Thoracic aorta (tissue), 2 donors: ENCODE data around the gene HAP1. TPM values are rescaled to one million over a fixed set of nuclear protein-coding genes. Genes with fewer than 3 reads are reported as not detected.

ENCODE experiments used
- ATAC-seq: fragments of 150-250 bp; one replicate; pipeline ENCODE4 v1.8.0; 2017; ENCODE audit warnings: low read depth; ENCODE audit not compliant: insufficient number of reproducible peaks, low FRiP score
- DNase-seq: peaks from one replicate; pipeline ENCODE4 v3.0.0-alpha.2; 2020; ENCODE audit warnings: low spot score
- H3K27ac ChIP-seq, 2 donors: fragments of 200-600 bp; sonication (generic); 1 replicate in 1 of 2; 2 replicates in 1 of 2; pipeline ENCODE4 v1.5.1; 2016; ENCODE audit warnings: mild to moderate bottlenecking in 2 of 2, moderate library complexity in 2 of 2
- H3K27me3 ChIP-seq: fragments of 200-600 bp; sonication (generic); replicated peaks from 2 replicates; pipeline ENCODE4 v1.6.0; 2016; ENCODE audit warnings: mild to moderate bottlenecking; ENCODE audit not compliant: insufficient read depth
- H3K36me3 ChIP-seq: fragments of 200-600 bp; sonication (generic); one replicate; pipeline ENCODE4 v1.5.1; 2016
- H3K4me1 ChIP-seq, 2 donors: fragments of 200-600 bp; sonication (generic); 1 replicate in 1 of 2; 2 replicates in 1 of 2; pipeline versions ENCODE4 v1.5.1 to v1.6.0; 2016; ENCODE audit warnings: low read depth in 2 of 2, mild to moderate bottlenecking in 1 of 2; ENCODE audit not compliant: control insufficient read depth in 1 of 2
- H3K4me3 ChIP-seq: fragments of 200-600 bp; sonication (generic); 2 replicates; pipeline ENCODE4 v1.5.1; 2016; ENCODE audit warnings: mild to moderate bottlenecking
- H3K9me3 ChIP-seq: fragments of 200-600 bp; sonication (generic); 2 replicates; pipeline ENCODE4 v1.5.1; 2016
- CTCF ChIP-seq: fragments of 200-600 bp; sonication (generic); IDR thresholded peaks from one replicate; pipeline ENCODE4 v1.5.1; 2019; ENCODE audit warnings: antibody characterized with exemption
- total RNA-seq, 2 donors: library from RNA; depleted of rRNA; stranded (reverse); fragments of >200 nt; gene quantifications; one replicate each; pipeline versions ENCODE4 v1.1.0 to v1.2.3, GENCODE V29; 2016

The HAP1 gene
- total RNA-seq, 2 donors from 2014 or later: 0.35 TPM; not detected in 1

DNA sequence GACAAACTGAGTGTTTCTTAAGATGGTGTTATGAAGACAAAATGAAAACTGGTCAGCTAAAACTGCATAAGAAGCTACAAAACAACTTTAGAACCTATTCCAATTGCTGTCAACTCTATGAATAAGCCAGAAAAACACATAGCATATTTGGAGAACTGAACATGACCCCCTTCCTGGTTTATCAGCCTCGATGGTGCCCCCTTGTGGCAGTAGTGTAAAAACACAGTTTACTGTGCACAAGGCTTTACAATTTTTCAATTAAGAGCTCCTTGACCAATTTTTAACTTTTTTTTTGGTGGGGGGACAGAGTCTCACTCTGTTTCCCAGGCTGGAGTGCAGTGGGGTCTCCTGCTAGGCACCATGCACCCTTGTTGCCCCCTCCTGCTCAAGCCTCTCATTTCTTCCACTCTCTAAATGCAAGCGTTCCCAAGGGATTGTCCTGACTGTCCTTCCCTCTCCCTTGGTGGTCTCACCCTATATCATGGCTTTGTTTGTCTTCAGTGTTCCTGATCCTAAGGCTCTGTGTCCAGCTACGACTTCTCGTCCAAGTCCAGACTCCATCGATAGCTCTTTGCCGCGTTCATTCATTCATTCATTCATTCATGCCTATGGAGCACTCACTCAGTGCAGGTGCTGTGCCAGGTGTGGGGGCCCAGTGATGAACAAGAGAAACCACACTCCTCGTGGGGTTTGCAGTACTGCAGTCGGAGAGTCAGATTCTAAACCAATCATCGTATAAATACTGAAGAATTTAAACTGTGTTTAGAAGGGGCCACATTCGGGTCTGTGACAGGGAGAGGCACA lies 38.3 kb downstream of the HAP1 start:
- peak; percentile 81 for TF ChIP-seq CTCF
- H3K9me3 ChIP-seq: no peaks in the 10 kb centered on the region
- no peaks in the 10 kb centered on the region for H3K27me3 ChIP-seq
- H3K4me1 ChIP-seq: peaks cover 0 to 11% of the 10 kb centered on the region in 2 donors
- DNase-seq: no peak
- no peak for ATAC-seq
- H3K36me3 ChIP-seq: peaks cover 42% of the 10 kb centered on the region
- H3K4me3 ChIP-seq: no peak overlapping the region
- no peak overlapping the region for H3K27ac ChIP-seq

- Histone ChIP-seq H3K27ac (no peak overlapping the region), H3K36me3 (peaks cover 51% of the 10 kb centered on the region), H3K9me3 (no peaks in the 10 kb centered on the region), H3K4me3 (no peak overlapping the region), H3K4me1 (peaks cover 8 to 21% of the 10 kb centered on the region in 2 donors), H3K27me3 (no peaks in the 10 kb centered on the region)
- TF ChIP-seq CTCF: no peak
- no peak for DNase-seq
- ATAC-seq: no peak
Observed at GRCh38 chr17:41695134-41695661, 39.2 kb downstream of the HAP1 start.

DNA sequence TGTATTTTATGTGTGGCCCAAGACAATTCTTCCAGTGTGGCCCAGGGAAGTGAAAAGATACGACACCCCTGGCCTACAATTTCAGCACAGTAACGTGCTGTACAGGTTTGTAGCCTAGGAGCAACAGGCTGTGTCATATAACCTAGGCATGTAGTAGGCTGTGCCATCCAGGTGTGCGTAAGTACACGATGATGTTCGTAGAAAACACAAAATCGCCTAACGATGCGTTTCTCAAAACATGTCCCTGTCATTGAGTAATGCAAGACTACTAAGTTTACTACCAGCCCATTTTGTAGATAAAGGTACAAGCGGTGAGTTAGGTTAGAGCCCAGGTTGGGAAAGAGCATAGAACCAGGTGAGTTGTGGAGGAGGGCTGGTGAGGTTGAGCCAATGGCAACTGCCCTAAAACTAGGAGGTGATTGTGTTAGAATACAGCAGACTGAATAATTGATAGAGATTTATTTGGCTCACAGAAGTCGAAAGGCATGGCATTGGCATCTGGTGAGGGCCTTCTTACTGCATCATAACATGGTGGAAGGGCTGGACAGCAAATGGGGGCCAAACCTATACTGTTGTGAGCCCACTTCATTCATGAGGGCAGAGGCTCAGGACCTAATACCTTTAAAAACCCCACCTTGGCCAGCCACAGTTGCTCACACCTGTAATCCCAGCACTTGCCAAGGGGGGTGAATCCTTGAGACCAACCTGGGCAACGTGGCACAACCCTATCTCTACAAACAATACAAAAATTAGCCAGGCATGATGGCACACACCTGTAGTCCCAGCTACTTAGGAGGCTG lies 41.5 kb downstream of the HAP1 start:
- Histone ChIP-seq H3K4me1 (peaks cover 12 to 25% of the 10 kb centered on the region in 2 donors), H3K27me3 (no peaks in the 10 kb centered on the region), H3K36me3 (peaks cover 56% of the 10 kb centered on the region), H3K4me3 (no peak overlapping the region), H3K27ac (no peak overlapping the region), H3K9me3 (no peaks in the 10 kb centered on the region)
- TF ChIP-seq CTCF: no peak
- no peak for DNase-seq
- ATAC-seq: no peak

DNA sequence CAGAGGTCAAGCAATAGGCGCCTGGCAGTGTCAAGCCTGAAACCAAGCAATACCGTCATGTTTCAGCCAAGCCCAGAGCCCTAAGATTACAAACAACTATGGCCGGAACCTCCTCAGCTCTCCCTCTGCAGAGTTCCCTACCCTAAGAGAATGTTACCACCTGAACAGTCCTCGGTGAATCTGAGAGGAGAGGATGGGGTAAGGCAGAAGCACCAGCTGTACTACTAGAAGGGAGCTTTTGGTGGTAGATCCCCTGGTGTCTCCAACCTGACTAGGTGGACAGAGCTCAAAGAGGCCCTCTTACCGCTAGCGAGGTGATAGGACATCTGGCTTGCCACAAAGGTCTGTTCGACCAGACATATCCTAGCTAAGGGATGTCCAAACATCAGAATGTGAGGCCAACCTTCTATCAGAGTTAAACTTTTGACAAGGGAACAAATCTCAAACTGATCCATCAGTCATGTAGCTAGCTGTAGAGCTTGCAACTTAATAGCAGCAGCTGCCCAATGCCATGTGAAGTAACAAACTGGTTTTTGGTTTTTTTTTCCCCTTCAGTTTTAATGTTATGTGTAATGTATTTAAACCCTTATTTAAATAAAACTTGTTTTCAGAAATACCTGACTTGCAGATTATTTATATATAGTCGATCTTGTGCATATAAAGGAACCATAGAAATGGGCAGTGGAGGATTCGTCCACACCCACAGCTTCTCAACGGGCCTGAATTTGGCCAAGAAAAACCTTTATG lies 43.2 kb downstream of the HAP1 start:
- Histone ChIP-seq H3K4me3 (peak overlapping the region; percentile 100), H3K4me1 (peaks cover 15 to 25% of the 10 kb centered on the region in 2 donors), H3K9me3 (no peaks in the 10 kb centered on the region), H3K27me3 (no peaks in the 10 kb centered on the region), H3K36me3 (peaks cover 56% of the 10 kb centered on the region), H3K27ac (no peak overlapping the region)
- DNase-seq: no peak
- TF ChIP-seq CTCF: no peak
- ATAC-seq: no peak
